ENCODE results near the gene DCST1. TPM values are rescaled to one million over a fixed set of nuclear protein-coding genes. Genes with fewer than 3 reads are reported as not detected.
A peak's percentile ranks its signal among the peaks of the same experiment; 100 is the strongest.

The DCST1 gene
- total RNA-seq, 2 donors from 2014 or later: not detected

GRCh38 chr1:155057788-155058211, 24.2 kb downstream of the DCST1 start:
- Mint-ChIP-seq H3K9me3 (no peaks in the 10 kb centered on the region), H3K36me3 (ENCODE audit: low read depth) (peaks cover 47% of the 10 kb centered on the region), H3K4me1 (no peaks in the 10 kb centered on the region), H3K4me3 (no peak overlapping the region), H3K27ac (no peak overlapping the region), H3K27me3 (no peaks in the 10 kb centered on the region)
- ATAC-seq (replicated peaks): no peak

GRCh38 chr1:155060736-155061135, 27.1 kb downstream of the DCST1 start:
- no peaks in the 10 kb centered on the region for H3K27me3 Mint-ChIP-seq
- ATAC-seq (replicated peaks): no peak
- no peaks in the 10 kb centered on the region for H3K9me3 Mint-ChIP-seq
- peaks cover 33% of the 10 kb centered on the region for H3K36me3 Mint-ChIP-seq (ENCODE audit: low read depth)
- H3K4me3 Mint-ChIP-seq: no peak overlapping the region
- peaks cover 13% of the 10 kb centered on the region for H3K4me1 Mint-ChIP-seq
- no peak overlapping the region for H3K27ac Mint-ChIP-seq

GRCh38 chr1:155061381-155062150, 27.9 kb downstream of the DCST1 start:
- Mint-ChIP-seq H3K36me3 (ENCODE audit: low read depth) (peaks cover 25% of the 10 kb centered on the region), H3K4me1 (peaks cover 17% of the 10 kb centered on the region), H3K4me3 (no peak overlapping the region), H3K27me3 (no peaks in the 10 kb centered on the region), H3K9me3 (no peaks in the 10 kb centered on the region), H3K27ac (no peak overlapping the region)
- peak; percentile 58 for ATAC-seq (replicated peaks)

GRCh38 chr1:155062151-155062686, 28.6 kb downstream of the DCST1 start:
- Mint-ChIP-seq H3K27me3 (no peaks in the 10 kb centered on the region), H3K4me1 (peaks cover 17% of the 10 kb centered on the region), H3K36me3 (ENCODE audit: low read depth) (peaks cover 28% of the 10 kb centered on the region), H3K4me3 (peak overlapping the region; percentile 82), H3K9me3 (no peaks in the 10 kb centered on the region), H3K27ac (no peak overlapping the region)
- ATAC-seq (replicated peaks): no peak

- Mint-ChIP-seq H3K36me3 (ENCODE audit: low read depth) (peaks cover 22% of the 10 kb centered on the region), H3K4me1 (peaks cover 17% of the 10 kb centered on the region), H3K4me3 (peak overlapping the region; percentile 82), H3K9me3 (no peaks in the 10 kb centered on the region), H3K27ac (peak overlapping the region; percentile 32), H3K27me3 (no peaks in the 10 kb centered on the region)
- peak; percentile 29 for ATAC-seq (replicated peaks)
Observed at GRCh38 chr1:155062702-155063411, 29.2 kb downstream of the DCST1 start.

- Mint-ChIP-seq H3K9me3 (no peaks in the 10 kb centered on the region), H3K27me3 (no peaks in the 10 kb centered on the region), H3K4me3 (peak within 1 kb of the TSS; percentile 82), H3K27ac (peak within 1 kb of the TSS; percentile 65), H3K4me1 (peaks cover 17% of the 10 kb centered on the region), H3K36me3 (ENCODE audit: low read depth) (peaks cover 27% of the 10 kb centered on the region)
- peak; percentile 91 for ATAC-seq (replicated peaks)
Observed at GRCh38 chr1:155063550-155064110, 30.0 kb downstream of the DCST1 start, which contains the start of gene EFNA4. EFNA4 (plus strand) TSS chr1:155063740; CDS start chr1:155063824, 84 bp downstream.

GRCh38 chr1:155064111-155064831, 30.6 kb downstream of the DCST1 start:
- H3K9me3 Mint-ChIP-seq: no peaks in the 10 kb centered on the region
- H3K4me3 Mint-ChIP-seq: peak overlapping the region; percentile 82
- ATAC-seq (replicated peaks): peak; percentile 63
- peak overlapping the region; percentile 65 for H3K27ac Mint-ChIP-seq
- H3K36me3 Mint-ChIP-seq (ENCODE audit: low read depth): peaks cover 28% of the 10 kb centered on the region
- H3K4me1 Mint-ChIP-seq: peaks cover 17% of the 10 kb centered on the region
- no peaks in the 10 kb centered on the region for H3K27me3 Mint-ChIP-seq

GRCh38 chr1:155064832-155065429, 31.3 kb downstream of the DCST1 start:
- Mint-ChIP-seq H3K4me1 (peaks cover 17% of the 10 kb centered on the region), H3K9me3 (no peaks in the 10 kb centered on the region), H3K36me3 (ENCODE audit: low read depth) (peaks cover 25% of the 10 kb centered on the region), H3K27ac (peak overlapping the region; percentile 65), H3K4me3 (peak overlapping the region; percentile 82), H3K27me3 (no peaks in the 10 kb centered on the region)
- ATAC-seq (replicated peaks): no peak

GRCh38 chr1:155066777-155067176, 33.2 kb downstream of the DCST1 start:
- ATAC-seq (replicated peaks): no peak
- Mint-ChIP-seq H3K4me1 (peaks cover 21% of the 10 kb centered on the region), H3K27me3 (no peaks in the 10 kb centered on the region), H3K27ac (no peak overlapping the region), H3K4me3 (no peak overlapping the region), H3K9me3 (no peaks in the 10 kb centered on the region), H3K36me3 (ENCODE audit: low read depth) (peaks cover 13% of the 10 kb centered on the region)

GRCh38 chr1:155068599-155068998, 35.0 kb downstream of the DCST1 start:
- Mint-ChIP-seq H3K4me1 (peaks cover 16% of the 10 kb centered on the region), H3K27ac (no peak overlapping the region), H3K4me3 (no peak overlapping the region), H3K36me3 (ENCODE audit: low read depth) (peaks cover 13% of the 10 kb centered on the region), H3K27me3 (no peaks in the 10 kb centered on the region), H3K9me3 (no peaks in the 10 kb centered on the region)
- no peak for ATAC-seq (replicated peaks)

GRCh38 chr1:155069551-155070157, 36.0 kb downstream of the DCST1 start:
- Mint-ChIP-seq H3K4me3 (no peak overlapping the region), H3K27me3 (no peaks in the 10 kb centered on the region), H3K9me3 (no peaks in the 10 kb centered on the region), H3K36me3 (ENCODE audit: low read depth) (peaks cover 13% of the 10 kb centered on the region), H3K4me1 (peaks cover 13% of the 10 kb centered on the region), H3K27ac (no peak overlapping the region)
- ATAC-seq (replicated peaks): no peak

GRCh38 chr1:155070158-155070621, 36.6 kb downstream of the DCST1 start:
- no peaks in the 10 kb centered on the region for H3K9me3 Mint-ChIP-seq
- ATAC-seq (replicated peaks): no peak
- H3K36me3 Mint-ChIP-seq (ENCODE audit: low read depth): peaks cover 13% of the 10 kb centered on the region
- no peaks in the 10 kb centered on the region for H3K27me3 Mint-ChIP-seq
- no peak overlapping the region for H3K27ac Mint-ChIP-seq
- peak overlapping the region; percentile 56 for H3K4me3 Mint-ChIP-seq
- H3K4me1 Mint-ChIP-seq: peaks cover 11% of the 10 kb centered on the region

Data from activated T-helper 17 cell treated with anti-CD3 and anti-CD28 coated beads, Interleukin-2, amount 50 U/mL, for 72 hours (primary cell).